ENCODE data around the gene NR2C2AP.
"Not testable (repeated sequence)": the region's sequence is repeated elsewhere in the genome, so short reads cannot be mapped to it uniquely, and the experiment has no call there.

NR2C2AP gene

GRCh38 chr19:19203012-19203856 is at the start of gene NR2C2AP:
NR2C2AP (minus strand) TSS chr19:19203414; CDS start chr19:19203060, 354 bp downstream.
- peak; percentile 70 to 77 for DNase-seq

GRCh38 chr19:19250196-19250801 is 47.1 kb upstream of the NR2C2AP start:
- DNase-seq = no peak

GRCh38 chr19:19240476-19240875 is 37.3 kb upstream of the NR2C2AP start:
- no peak for DNase-seq

- DNase-seq = no peak
Observed at GRCh38 chr19:19239675-19240074, 36.5 kb upstream of the NR2C2AP start.

GRCh38 chr19:19238126-19238894 is 35.1 kb upstream of the NR2C2AP start:
- no peak for DNase-seq

GRCh38 chr19:19236173-19236572 is 33.0 kb upstream of the NR2C2AP start:
- no peak for DNase-seq

- DNase-seq = no peak
Observed at GRCh38 chr19:19234220-19234816, 31.1 kb upstream of the NR2C2AP start.

- no peak for DNase-seq
Observed at GRCh38 chr19:19232261-19232721, 29.1 kb upstream of the NR2C2AP start.

GRCh38 chr19:19230999-19231398 is 27.8 kb upstream of the NR2C2AP start:
- DNase-seq = no peak

- DNase-seq = no peak
Observed at GRCh38 chr19:19229701-19230100, 26.5 kb upstream of the NR2C2AP start.

GRCh38 chr19:19227217-19227616 is 24.0 kb upstream of the NR2C2AP start:
- DNase-seq = no peak

GRCh38 chr19:19226663-19227062 is 23.4 kb upstream of the NR2C2AP start:
- no peak for DNase-seq

GRCh38 chr19:19226204-19226603 is 23.0 kb upstream of the NR2C2AP start:
- DNase-seq = no peak

GRCh38 chr19:19224852-19225494 is 21.8 kb upstream of the NR2C2AP start:
- DNase-seq = peak; percentile 36 to 51

GRCh38 chr19:19224150-19224851 is 21.1 kb upstream of the NR2C2AP start:
- DNase-seq = no peak

- no peak for DNase-seq
Observed at GRCh38 chr19:19223636-19224035, 20.4 kb upstream of the NR2C2AP start.

GRCh38 chr19:19223060-19223459 is 19.8 kb upstream of the NR2C2AP start:
- no peak for DNase-seq

- not testable (repeated sequence) for DNase-seq
Observed at GRCh38 chr19:19221000-19221399, 17.8 kb upstream of the NR2C2AP start.

- no peak for DNase-seq
Observed at GRCh38 chr19:19218911-19219310, 15.7 kb upstream of the NR2C2AP start.

GRCh38 chr19:19217099-19217498 is 13.9 kb upstream of the NR2C2AP start:
- no peak for DNase-seq

GRCh38 chr19:19215792-19216191 is 12.6 kb upstream of the NR2C2AP start:
- no peak for DNase-seq

GRCh38 chr19:19214892-19215291 is 11.7 kb upstream of the NR2C2AP start:
- no peak for DNase-seq

Measured in bone marrow (tissue), 2 donors.